ENCODE measurements around the gene NAP1L1. TPM values are rescaled to one million over a fixed set of nuclear protein-coding genes. Genes with fewer than 3 reads are reported as not detected.

Gene NAP1L1
- total and polyA plus RNA-seq, 8 donors: 95.0 to 342 (median 232) TPM

- peaks cover 0 to 35% (median 2%) of the 10 kb centered on the region in 4 donors for H3K4me1 ChIP-seq
- no peak for TF ChIP-seq POLR2A (IDR thresholded peaks at IDR 0.05)
- no peak for TF ChIP-seq POLR2AphosphoS5 (IDR thresholded peaks at IDR 0.05)
- TF ChIP-seq EP300 (IDR thresholded peaks at IDR 0.05): no peak
- no peak overlapping the region for H3K4me3 ChIP-seq
- no peaks in the 10 kb centered on the region for H3K36me3 ChIP-seq
- intact Hi-C loops (cut with DNase I; ENCODE audit: low total_unique reads): no loop called here
- no peaks in the 10 kb centered on the region for H3K9me3 ChIP-seq
- H3K27me3 ChIP-seq: no peaks in the 10 kb centered on the region
- H3K27ac ChIP-seq: no peak overlapping the region
- 88 to 98% (median 98%) methylated on average over 2 of the region's 2 CpGs for WGBS, 5 donors
- no peak for DNase-seq
Measured at GRCh38 chr12:76023069-76023690, 61.3 kb downstream of the NAP1L1 start.

- 85 to 95% (median 92%) methylated on average over 3 of the region's 3 CpGs for WGBS, 5 donors
- intact Hi-C loops (cut with DNase I; ENCODE audit: low total_unique reads): no loop called here
- no peaks in the 10 kb centered on the region for H3K36me3 ChIP-seq
- H3K4me1 ChIP-seq: peaks cover 0 to 33% (median 2%) of the 10 kb centered on the region in 4 donors
- H3K27ac ChIP-seq: no peak overlapping the region
- no peaks in the 10 kb centered on the region for H3K27me3 ChIP-seq
- TF ChIP-seq CTCF (IDR thresholded peaks at IDR 0.05) (no peak), POLR2A (IDR thresholded peaks at IDR 0.05) (no peak), EP300 (IDR thresholded peaks at IDR 0.05) (no peak), POLR2AphosphoS5 (IDR thresholded peaks at IDR 0.05) (no peak)
- DNase-seq: no peak
- H3K9me3 ChIP-seq: no peaks in the 10 kb centered on the region
- H3K4me3 ChIP-seq: no peak overlapping the region
Measured at GRCh38 chr12:76022506-76022905, 62.0 kb downstream of the NAP1L1 start.

GRCh38 chr12:76020731-76021672, 63.5 kb downstream of the NAP1L1 start:
- Histone ChIP-seq H3K27ac (peak overlapping the region in 4 of 5 donors; percentile 61 to 85 (median 72)), H3K9me3 (no peaks in the 10 kb centered on the region), H3K4me3 (no peak overlapping the region), H3K36me3 (no peaks in the 10 kb centered on the region), H3K4me1 (peaks cover 0 to 18% (median 2%) of the 10 kb centered on the region in 4 donors), H3K27me3 (no peaks in the 10 kb centered on the region)
- no peak for TF ChIP-seq EP300 (IDR thresholded peaks at IDR 0.05)
- no peak for TF ChIP-seq CTCF (IDR thresholded peaks at IDR 0.05)
- TF ChIP-seq POLR2AphosphoS5 (IDR thresholded peaks at IDR 0.05): peak in 1 of 3 donors; percentile 37
- TF ChIP-seq POLR2A (IDR thresholded peaks at IDR 0.05): no peak
- 32 to 47% (median 38%) methylated on average over 15 of the region's 15 CpGs for WGBS, 5 donors
- intact Hi-C loops (cut with DNase I; ENCODE audit: low total_unique reads): no loop called here
- peak in 1 of 2 donors; percentile 78 for DNase-seq

- Histone ChIP-seq H3K9me3 (no peaks in the 10 kb centered on the region), H3K36me3 (no peaks in the 10 kb centered on the region), H3K27ac (peak overlapping the region; percentile 37 to 85 (median 66)), H3K4me3 (no peak overlapping the region), H3K27me3 (no peaks in the 10 kb centered on the region), H3K4me1 (peaks cover 0 to 18% (median 2%) of the 10 kb centered on the region in 4 donors)
- intact Hi-C loops (cut with DNase I; ENCODE audit: low total_unique reads): no loop called here
- 64 to 77% (median 70%) methylated on average over 5 of the region's 5 CpGs for WGBS, 5 donors
- TF ChIP-seq POLR2A (IDR thresholded peaks at IDR 0.05) (no peak), EP300 (IDR thresholded peaks at IDR 0.05) (no peak), POLR2AphosphoS5 (IDR thresholded peaks at IDR 0.05) (no peak), CTCF (IDR thresholded peaks at IDR 0.05) (no peak)
- peak; percentile 35 to 55 for DNase-seq
Measured at GRCh38 chr12:76020281-76020680, 64.2 kb downstream of the NAP1L1 start.
